WTC11 (cell line): ENCODE measurements around the gene PHF5A. TPM values are rescaled to one million over a fixed set of nuclear protein-coding genes. Genes with fewer than 3 reads are reported as not detected.

Experiments used
- ATF6 ChIP-seq: sonication (generic); formaldehyde crosslinking; IDR thresholded peaks from 2 replicates; pipeline ENCODE4 v1.8.1; 2023; ENCODE audit warnings: mild to moderate bottlenecking, missing genetic modification reagents
- E2F4 ChIP-seq: sonication (generic); formaldehyde crosslinking; IDR thresholded peaks from 2 replicates; pipeline ENCODE4 v1.8.1; 2022; ENCODE audit warnings: low read depth, mild to moderate bottlenecking, moderate library complexity, missing genetic modification reagents, borderline replicate concordance
- E2F5 ChIP-seq: sonication (generic); formaldehyde crosslinking; IDR thresholded peaks from 2 replicates; pipeline ENCODE4 v1.8.1; 2022; ENCODE audit warnings: mild to moderate bottlenecking, moderate library complexity, missing genetic modification reagents
- ETV6 ChIP-seq: sonication (generic); formaldehyde crosslinking; IDR thresholded peaks from 2 replicates; pipeline ENCODE4 v1.8.1; 2022; ENCODE audit warnings: mild to moderate bottlenecking, missing genetic modification reagents
- FOXP4 ChIP-seq: sonication (generic); formaldehyde crosslinking; IDR thresholded peaks from 2 replicates; pipeline ENCODE4 v1.8.0; 2022; ENCODE audit warnings: mild to moderate bottlenecking, missing genetic modification reagents
- GABPB1 ChIP-seq: sonication (generic); formaldehyde crosslinking; IDR thresholded peaks from 2 replicates; pipeline ENCODE4 v1.8.1; 2023; ENCODE audit warnings: mild to moderate bottlenecking, missing genetic modification reagents
- JUN ChIP-seq: sonication (generic); formaldehyde crosslinking; IDR thresholded peaks from 2 replicates; pipeline ENCODE4 v1.8.0; 2023; ENCODE audit warnings: mild to moderate bottlenecking, missing genetic modification reagents
- MAX ChIP-seq: sonication (generic); formaldehyde crosslinking; IDR thresholded peaks from 2 replicates; pipeline ENCODE4 v1.8.0; 2022; ENCODE audit warnings: mild to moderate bottlenecking, missing genetic modification reagents
- NR3C1 ChIP-seq: sonication (generic); formaldehyde crosslinking; conservative IDR thresholded peaks from 2 replicates; pipeline ENCODE4 v1.8.1; 2023; ENCODE audit warnings: low read depth, mild to moderate bottlenecking, missing genetic modification reagents
- OVOL2 ChIP-seq: fragments of 250-450 bp; sonication (Bioruptor Pico); IDR thresholded peaks from 2 replicates; pipeline ENCODE4 v1.9.0; 2021; ENCODE audit warnings: mild to moderate bottlenecking, borderline replicate concordance
- PREB ChIP-seq: sonication (generic); formaldehyde crosslinking; IDR thresholded peaks from 2 replicates; pipeline ENCODE4 v1.8.1; 2022; ENCODE audit warnings: mild to moderate bottlenecking, missing genetic modification reagents, moderate library complexity, borderline replicate concordance
- SP1 ChIP-seq: sonication (generic); formaldehyde crosslinking; conservative IDR thresholded peaks from 2 replicates; pipeline ENCODE4 v1.8.1; 2022; ENCODE audit warnings: missing genetic modification reagents
- STAT6 ChIP-seq: sonication (generic); formaldehyde crosslinking; conservative IDR thresholded peaks from 2 replicates; pipeline ENCODE4 v1.8.1; 2023; ENCODE audit warnings: mild to moderate bottlenecking, low read depth, missing genetic modification reagents, moderate library complexity
- TEAD1 ChIP-seq: sonication (generic); formaldehyde crosslinking; IDR thresholded peaks from 2 replicates; pipeline ENCODE4 v1.8.0; 2022; ENCODE audit warnings: mild to moderate bottlenecking, missing genetic modification reagents
- USF1 ChIP-seq: sonication (generic); formaldehyde crosslinking; IDR thresholded peaks from 2 replicates; pipeline ENCODE4 v1.8.0; 2022; ENCODE audit warnings: mild to moderate bottlenecking, missing genetic modification reagents
- ZBTB43 ChIP-seq: sonication (generic); formaldehyde crosslinking; IDR thresholded peaks from 2 replicates; pipeline ENCODE4 v1.8.1; 2023; ENCODE audit warnings: mild to moderate bottlenecking, missing genetic modification reagents
- ZNF138 ChIP-seq: sonication (generic); formaldehyde crosslinking; conservative IDR thresholded peaks from 2 replicates; pipeline ENCODE4 v1.8.1; 2022; ENCODE audit warnings: mild to moderate bottlenecking, moderate library complexity, missing genetic modification reagents
- ZNF317 ChIP-seq: sonication (generic); formaldehyde crosslinking; IDR thresholded peaks from 2 replicates; pipeline ENCODE4 v1.8.1; 2023; ENCODE audit warnings: low read depth, mild to moderate bottlenecking, moderate library complexity, missing genetic modification reagents, borderline replicate concordance
- ZNF425 ChIP-seq: fragments of 250-450 bp; sonication (Bioruptor Pico); conservative IDR thresholded peaks from 2 replicates; pipeline ENCODE4 v1.9.0; 2021; ENCODE audit warnings: mild to moderate bottlenecking
- ZNF671 ChIP-seq: fragments of 250-450 bp; sonication (Bioruptor Pico); IDR thresholded peaks from 2 replicates; pipeline ENCODE4 v1.8.0; 2021; ENCODE audit warnings: mild to moderate bottlenecking
- total RNA-seq: library from RNA; stranded (reverse); gene quantifications from 3 replicates; pipeline ENCODE4 v1.2.3, GENCODE V29; 2021

The PHF5A gene
- total RNA-seq, 1 experiment from 2014 or later: 93.1 TPM

- peak; percentile 53; the same call in 1 of the 2 replicates for TF ChIP-seq PREB (CRISPR knock-in tag)
- TF ChIP-seq ETV6: peak; percentile 59; the same call in 1 of the 2 replicates
- peak; percentile 98; the same call in 1 of the 2 replicates for TF ChIP-seq NR3C1 (CRISPR knock-in tag)
- peak; percentile 24; the same call in 1 of the 2 replicates for TF ChIP-seq JUN (CRISPR knock-in tag)
- TF ChIP-seq ATF6 (CRISPR knock-in tag): 0 out of 2 replicates have a peak, but pooled peaks have one; percentile 15
- peak; percentile 86; the same call in 1 of the 2 replicates for TF ChIP-seq TEAD1 (CRISPR knock-in tag)
- peak; percentile 89 for TF ChIP-seq ZNF671
- TF ChIP-seq SP1 (CRISPR knock-in tag): peak; percentile 99
- TF ChIP-seq E2F4 (CRISPR knock-in tag): 0 out of 2 replicates have a peak, but pooled peaks have one; percentile 62
- peak; percentile 86; the same call in 1 of the 2 replicates for TF ChIP-seq FOXP4 (CRISPR knock-in tag)
- peak; percentile 98 for TF ChIP-seq STAT6 (CRISPR knock-in tag)
- TF ChIP-seq ZBTB43: no peak; the same call in 1 of the 2 replicates
- TF ChIP-seq E2F5 (CRISPR knock-in tag): peak; percentile 91
- TF ChIP-seq OVOL2 (CRISPR knock-in tag): peak; percentile 63; the same call in 1 of the 2 replicates
- TF ChIP-seq USF1 (CRISPR knock-in tag): peak; percentile 60; the same call in 1 of the 2 replicates
- TF ChIP-seq ZNF317: 0 out of 2 replicates have a peak, but pooled peaks have one; percentile 29
- TF ChIP-seq GABPB1 (CRISPR knock-in tag): peak; percentile 87; the same call in 1 of the 2 replicates
- peak; percentile 46; the same call in 1 of the 2 replicates for TF ChIP-seq ZNF138 (CRISPR knock-in tag)
- peak; percentile 88 for TF ChIP-seq MAX (CRISPR knock-in tag)
- TF ChIP-seq ZNF425 (CRISPR knock-in tag): 0 out of 2 replicates have a peak, but pooled peaks have one; percentile 44
Observed at GRCh38 chr22:41446639-41447434, 21.7 kb downstream of the PHF5A start, which contains the start of gene TOB2 (continued).
